HCT116 (cell line): Measurements from ENCODE around the gene PIH1D1. TPM values are rescaled to one million over a fixed set of nuclear protein-coding genes. Genes with fewer than 3 reads are reported as not detected.

Experiments
- ATAC-seq: fragments of 200-7000 bp; cut with Tn5 transposase; 2 replicates; pipeline ENCODE4 v1.9.1; 2020; ENCODE audit warnings: mild to moderate bottlenecking, moderate library complexity
- BruUV-seq: library from RNA; stranded (reverse); fragments of 400-500 nt; replicated peaks from 2 replicates; lab custom pipeline; 2021; lab: Mats Ljungman, UMichigan
- CTCF ChIA-PET: fragments of 300-600 bp; sonication (Branson Sonifier 250); formaldehyde crosslinking; loops from one replicate; lab custom pipeline; 2021; ENCODE audit warnings: antibody characterized with exemption; lab: Charles Lee
- POLR2A ChIA-PET: fragments of 300-600, 350-600 bp; sonication (Branson Sonifier 250); formaldehyde crosslinking; loops from one replicate; lab custom pipeline; 2021; ENCODE audit warnings: antibody characterized with exemption; lab: Charles Lee
- RAD21 ChIA-PET, 2 experiments: fragments of 300-600 bp; sonication (Branson Sonifier 250); formaldehyde crosslinking; loops; one replicate each; lab custom pipeline; 2023; ENCODE audit warnings: low total read pairs in 2 of 2; ENCODE audit not compliant: uncharacterized antibody in 2 of 2, unreplicated experiment in 2 of 2, low non-redundant PET in 1 of 2; lab: Charles Lee
- DNase-seq: peaks from one replicate; pipeline ENCODE4 v3.0.0-alpha.2; 2010; ENCODE audit warnings: low read depth, low spot score
- H2AFZ ChIP-seq: fragments of 200-600 bp; shearing (Covaris generic), sonication (generic); 2 replicates; pipeline ENCODE4 v1.6.1; 2017; ENCODE audit warnings: low read depth, mixed run types, mixed read lengths, antibody characterized with exemption, low read length; ENCODE audit not compliant: poor library complexity, severe bottlenecking
- H3K27ac ChIP-seq: 2 replicates; pipeline ENCODE4 v1.5.1; 2012; ENCODE audit warnings: low read depth, low read length
- H3K27me3 ChIP-seq: fragments of 200-600 bp; sonication (generic); 2 replicates; pipeline ENCODE4 v1.6.1; 2016; ENCODE audit warnings: mixed run types, low read length, mixed read lengths; ENCODE audit not compliant: insufficient read depth
- H3K36me3 ChIP-seq, 2 experiments: fragments of 200-500 bp in 1 of 2; fragments of 200-600 bp in 1 of 2; sonication (Bioruptor generic) in 1 of 2; sonication (generic) in 1 of 2; 2 replicates each; pipeline versions ENCODE4 v1.5.1 to v1.6.1; 2014 to 2016; ENCODE audit warnings: low read length in 2 of 2, inconsistent platforms in 1 of 2, mixed read lengths in 1 of 2, mixed run types in 1 of 2; ENCODE audit not compliant: insufficient read depth in 2 of 2, control insufficient read depth in 1 of 2
- H3K4me1 ChIP-seq, 2 experiments: fragments of 200-600 bp in 1 of 2; sonication (generic) in 1 of 2; 2 replicates each; pipeline versions ENCODE4 v1.5.1 to v1.6.1; 2012 to 2017; ENCODE audit warnings: low read length in 2 of 2, inconsistent platforms in 1 of 2, mild to moderate bottlenecking in 1 of 2, mixed read lengths in 1 of 2, mixed run types in 1 of 2, moderate library complexity in 1 of 2; ENCODE audit not compliant: insufficient read depth in 2 of 2, control insufficient read depth in 1 of 2
- H3K4me2 ChIP-seq: fragments of 200-600 bp; sonication (generic); 2 replicates; pipeline ENCODE4 v1.6.1; 2017; ENCODE audit warnings: mixed run types, low read length, mixed read lengths
- H3K4me3 ChIP-seq, 2 experiments: fragments of 200-600 bp in 1 of 2; sonication (generic) in 1 of 2; replicated peaks in 1 of 2; 2 replicates each; pipeline ENCODE4 v1.5.1; 2011 to 2016; ENCODE audit warnings: low read length in 2 of 2, control low read depth in 1 of 2, low read depth in 1 of 2, mild to moderate bottlenecking in 1 of 2, mixed read lengths in 1 of 2, mixed run types in 1 of 2
- H3K79me2 ChIP-seq: fragments of 200-600 bp; sonication (generic); 2 replicates; pipeline ENCODE4 v1.6.1; 2017; ENCODE audit warnings: mild to moderate bottlenecking, mixed run types, low read length, moderate library complexity, mixed read lengths; ENCODE audit not compliant: insufficient read depth
- H3K9ac ChIP-seq: fragments of 200-600 bp; sonication (generic); 2 replicates; pipeline ENCODE4 v1.6.1; 2016; ENCODE audit warnings: low read length, mixed read lengths
- H3K9me2 ChIP-seq: fragments of 200-600 bp; sonication (generic), shearing (Covaris generic); 2 replicates; pipeline ENCODE4 v1.6.1; 2017; ENCODE audit warnings: mixed run types, mild to moderate bottlenecking, moderate library complexity; ENCODE audit not compliant: insufficient read depth
- H3K9me3 ChIP-seq, 2 experiments: fragments of 200-500 bp in 1 of 2; fragments of 200-600 bp in 1 of 2; sonication (Bioruptor generic) in 1 of 2; sonication (generic) in 1 of 2; 2 replicates each; pipeline ENCODE4 v1.6.1; 2014 to 2017; ENCODE audit warnings: low read length in 2 of 2, mixed read lengths in 2 of 2, inconsistent platforms in 1 of 2, low read depth in 1 of 2, mild to moderate bottlenecking in 1 of 2, mixed run types in 1 of 2, moderate library complexity in 1 of 2; ENCODE audit not compliant: control insufficient read depth in 1 of 2, insufficient read depth in 1 of 2
- H4K20me1 ChIP-seq: fragments of 200-600 bp; sonication (generic), shearing (Covaris generic); 2 replicates; pipeline ENCODE4 v1.6.1; 2017; ENCODE audit warnings: mixed run types, mild to moderate bottlenecking, moderate library complexity; ENCODE audit not compliant: insufficient read depth
- EGR1 ChIP-seq: IDR thresholded peaks from 2 replicates; pipeline ENCODE4 v1.6.1; 2012; ENCODE audit warnings: low read depth
- ELF1 ChIP-seq: IDR thresholded peaks from 2 replicates; pipeline ENCODE4 v1.6.1; 2012; ENCODE audit warnings: low read depth, borderline replicate concordance
- JUND ChIP-seq: IDR thresholded peaks from 2 replicates; pipeline ENCODE4 v1.6.1; 2012
- POLR2AphosphoS5 ChIP-seq: IDR thresholded peaks from 2 replicates; pipeline ENCODE4 v1.6.1; 2011; ENCODE audit warnings: mild to moderate bottlenecking, low read depth, low read length, moderate library complexity
- SP1 ChIP-seq: IDR thresholded peaks from 2 replicates; pipeline ENCODE4 v1.6.1; 2012; ENCODE audit warnings: low read depth
- YY1 ChIP-seq: IDR thresholded peaks from 2 replicates; pipeline ENCODE4 v1.6.1; 2011; ENCODE audit warnings: low read length, low read depth, moderate library complexity, mild to moderate bottlenecking; ENCODE audit not compliant: insufficient replicate concordance; ENCODE audit errors: extremely low read depth
- ZFX ChIP-seq: fragments of 450-650 bp; IDR thresholded peaks from 2 replicates; pipeline ENCODE4 v1.6.1; 2017
- ZNF274 ChIP-seq: fragments of 200-500 bp; sonication (Bioruptor generic); IDR thresholded peaks from 2 replicates; pipeline ENCODE4 v1.6.1; 2014; ENCODE audit warnings: mild to moderate bottlenecking, low read depth, low read length, inconsistent platforms
- intact Hi-C: fragments of 100-400 bp; cut with micrococcal nuclease; formaldehyde crosslinking; loops from 2 replicates; pipeline ENCODE4 v1.10.0; 2022
- total RNA-seq: library from RNA; stranded (reverse); gene quantifications from one replicate; pipeline ENCODE4 v1.2.1, GENCODE V29; 2021; ENCODE audit not compliant: unreplicated experiment
- TF ChIP-seq, protein P1 (sequence below), 3 experiments: fragments of 200-600 bp in 1 of 3; sonication (generic) in 1 of 3; IDR thresholded peaks in 2 of 3; conservative IDR thresholded peaks in 1 of 3; 2 replicates each; pipeline ENCODE4 v1.5.1; 2012 to 2017; ENCODE audit warnings: low read depth in 2 of 3, low read length in 2 of 3, antibody characterized with exemption in 1 of 3, borderline replicate concordance in 1 of 3, control low read depth in 1 of 3, mild to moderate bottlenecking in 1 of 3, mixed read lengths in 1 of 3, mixed run types in 1 of 3, moderate library complexity in 1 of 3; ENCODE audit not compliant: insufficient read depth in 1 of 3
- TF ChIP-seq, protein P2 (sequence below): IDR thresholded peaks from 2 replicates; pipeline ENCODE4 v1.6.1; 2012; ENCODE audit warnings: low read depth
- TF ChIP-seq, protein P3 (sequence below): IDR thresholded peaks from 2 replicates; pipeline ENCODE4 v1.6.1; 2012

PIH1D1 gene
- total RNA-seq, 1 experiment from 2014 or later = 152 TPM

DNA sequence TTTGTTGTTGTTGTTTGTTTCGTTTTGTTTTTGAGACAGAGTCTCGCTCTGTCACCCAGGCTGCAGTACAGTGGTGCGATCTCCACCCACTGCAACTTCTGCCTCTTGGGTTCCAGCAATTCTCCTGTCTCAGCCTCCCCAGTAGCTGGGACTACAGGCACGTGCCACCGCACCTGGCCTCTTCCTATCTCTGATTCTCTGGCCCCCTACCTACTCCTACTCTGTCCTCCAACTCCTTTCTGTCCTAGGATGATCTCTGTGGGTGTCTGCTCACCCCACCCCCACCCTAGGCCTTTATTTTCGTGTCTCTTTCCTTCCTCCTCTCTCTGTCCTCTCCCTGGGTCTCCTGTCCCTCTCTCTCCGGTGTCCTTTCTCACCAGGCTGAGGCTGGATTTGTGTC is 1.2 kb downstream of the PIH1D1 start:
- no peak overlapping the region for H2AFZ ChIP-seq
- no peak for ATAC-seq
- H3K9ac ChIP-seq = peak overlapping the region; percentile 99
- ChIA-PET RAD21 (no interaction called here), POLR2A (no interaction called here), CTCF (no interaction called here)
- no peaks in the 10 kb centered on the region for H3K9me2 ChIP-seq
- no peaks in the 10 kb centered on the region for H4K20me1 ChIP-seq
- H3K27ac ChIP-seq = peak overlapping the region; percentile 91
- peaks cover 14 to 16% of the 10 kb centered on the region in 2 experiments; a peak in 2 of 4 replicates for H3K36me3 ChIP-seq
- peak overlapping the region; percentile 90 for H3K4me2 ChIP-seq
- H3K9me3 ChIP-seq = no peaks in the 10 kb centered on the region
- no peak for DNase-seq
- H3K4me3 ChIP-seq = peak overlapping the region; percentile 98 to 100
- peaks cover 23 to 41% of the 10 kb centered on the region in 2 experiments; a peak in 3 of 4 replicates for H3K4me1 ChIP-seq
- H3K79me2 ChIP-seq = peaks cover 34% of the 10 kb centered on the region
- H3K27me3 ChIP-seq = no peaks in the 10 kb centered on the region
- TF ChIP-seq ZFX (no peak), POLR2AphosphoS5 (no peak), JUND (no peak), EGR1 (no peak), SP1 (no peak), YY1 (no peak), ZNF274 (no peak), ELF1 (no peak)
- TF ChIP-seq, protein P1, sequence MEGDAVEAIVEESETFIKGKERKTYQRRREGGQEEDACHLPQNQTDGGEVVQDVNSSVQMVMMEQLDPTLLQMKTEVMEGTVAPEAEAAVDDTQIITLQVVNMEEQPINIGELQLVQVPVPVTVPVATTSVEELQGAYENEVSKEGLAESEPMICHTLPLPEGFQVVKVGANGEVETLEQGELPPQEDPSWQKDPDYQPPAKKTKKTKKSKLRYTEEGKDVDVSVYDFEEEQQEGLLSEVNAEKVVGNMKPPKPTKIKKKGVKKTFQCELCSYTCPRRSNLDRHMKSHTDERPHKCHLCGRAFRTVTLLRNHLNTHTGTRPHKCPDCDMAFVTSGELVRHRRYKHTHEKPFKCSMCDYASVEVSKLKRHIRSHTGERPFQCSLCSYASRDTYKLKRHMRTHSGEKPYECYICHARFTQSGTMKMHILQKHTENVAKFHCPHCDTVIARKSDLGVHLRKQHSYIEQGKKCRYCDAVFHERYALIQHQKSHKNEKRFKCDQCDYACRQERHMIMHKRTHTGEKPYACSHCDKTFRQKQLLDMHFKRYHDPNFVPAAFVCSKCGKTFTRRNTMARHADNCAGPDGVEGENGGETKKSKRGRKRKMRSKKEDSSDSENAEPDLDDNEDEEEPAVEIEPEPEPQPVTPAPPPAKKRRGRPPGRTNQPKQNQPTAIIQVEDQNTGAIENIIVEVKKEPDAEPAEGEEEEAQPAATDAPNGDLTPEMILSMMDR (IDR thresholded peaks at IDR 0.05 in 2 of 3, conservative IDR thresholded peaks at IDR 0.05 in 1 of 3; ENCODE audit: borderline replicate concordance in 1 of 3, insufficient read depth in 1 of 3, low read depth in 2 of 3, low read length in 2 of 3) = no peak
- TF ChIP-seq, protein P2, sequence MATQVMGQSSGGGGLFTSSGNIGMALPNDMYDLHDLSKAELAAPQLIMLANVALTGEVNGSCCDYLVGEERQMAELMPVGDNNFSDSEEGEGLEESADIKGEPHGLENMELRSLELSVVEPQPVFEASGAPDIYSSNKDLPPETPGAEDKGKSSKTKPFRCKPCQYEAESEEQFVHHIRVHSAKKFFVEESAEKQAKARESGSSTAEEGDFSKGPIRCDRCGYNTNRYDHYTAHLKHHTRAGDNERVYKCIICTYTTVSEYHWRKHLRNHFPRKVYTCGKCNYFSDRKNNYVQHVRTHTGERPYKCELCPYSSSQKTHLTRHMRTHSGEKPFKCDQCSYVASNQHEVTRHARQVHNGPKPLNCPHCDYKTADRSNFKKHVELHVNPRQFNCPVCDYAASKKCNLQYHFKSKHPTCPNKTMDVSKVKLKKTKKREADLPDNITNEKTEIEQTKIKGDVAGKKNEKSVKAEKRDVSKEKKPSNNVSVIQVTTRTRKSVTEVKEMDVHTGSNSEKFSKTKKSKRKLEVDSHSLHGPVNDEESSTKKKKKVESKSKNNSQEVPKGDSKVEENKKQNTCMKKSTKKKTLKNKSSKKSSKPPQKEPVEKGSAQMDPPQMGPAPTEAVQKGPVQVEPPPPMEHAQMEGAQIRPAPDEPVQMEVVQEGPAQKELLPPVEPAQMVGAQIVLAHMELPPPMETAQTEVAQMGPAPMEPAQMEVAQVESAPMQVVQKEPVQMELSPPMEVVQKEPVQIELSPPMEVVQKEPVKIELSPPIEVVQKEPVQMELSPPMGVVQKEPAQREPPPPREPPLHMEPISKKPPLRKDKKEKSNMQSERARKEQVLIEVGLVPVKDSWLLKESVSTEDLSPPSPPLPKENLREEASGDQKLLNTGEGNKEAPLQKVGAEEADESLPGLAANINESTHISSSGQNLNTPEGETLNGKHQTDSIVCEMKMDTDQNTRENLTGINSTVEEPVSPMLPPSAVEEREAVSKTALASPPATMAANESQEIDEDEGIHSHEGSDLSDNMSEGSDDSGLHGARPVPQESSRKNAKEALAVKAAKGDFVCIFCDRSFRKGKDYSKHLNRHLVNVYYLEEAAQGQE = no peak
- TF ChIP-seq, protein P3, sequence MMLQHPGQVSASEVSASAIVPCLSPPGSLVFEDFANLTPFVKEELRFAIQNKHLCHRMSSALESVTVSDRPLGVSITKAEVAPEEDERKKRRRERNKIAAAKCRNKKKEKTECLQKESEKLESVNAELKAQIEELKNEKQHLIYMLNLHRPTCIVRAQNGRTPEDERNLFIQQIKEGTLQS = no peak
- no TSS peak for BruUV-seq
- intact Hi-C loops = no loop called here
